IPS DF 4.7 (cell line): ENCODE results near the gene OBSCN.

Experiments
- DNase-seq: peaks from one replicate; pipeline ENCODE4 v3.0.0-alpha.2; 2013; ENCODE audit warnings: low spot score; ENCODE audit errors: extremely low read depth

The OBSCN gene

GRCh38 chr1:228317891-228318810, 110.3 kb downstream of the OBSCN start:
- no peak for DNase-seq

- no peak for DNase-seq
These were observed 111.0 kb downstream of the OBSCN start for GRCh38 chr1:228318823-228319241.

GRCh38 chr1:228319352-228320088, 111.7 kb downstream of the OBSCN start:
- DNase-seq, result no peak

- DNase-seq, result no peak
These were observed 112.5 kb downstream of the OBSCN start for GRCh38 chr1:228320394-228320793.

GRCh38 chr1:228321435-228321834, 113.6 kb downstream of the OBSCN start:
- no peak for DNase-seq

GRCh38 chr1:228321895-228322294, 114.1 kb downstream of the OBSCN start:
- DNase-seq, result no peak

GRCh38 chr1:228323401-228323800, 115.6 kb downstream of the OBSCN start:
- DNase-seq, result no peak

GRCh38 chr1:228325267-228325666, 117.4 kb downstream of the OBSCN start:
- no peak for DNase-seq

GRCh38 chr1:228329887-228330286, 122.0 kb downstream of the OBSCN start:
- no peak for DNase-seq

GRCh38 chr1:228332797-228333738, 125.2 kb downstream of the OBSCN start:
- DNase-seq, result no peak

GRCh38 chr1:228333739-228334115, 125.9 kb downstream of the OBSCN start:
- DNase-seq, result no peak

- DNase-seq, result no peak
These were observed 126.5 kb downstream of the OBSCN start for GRCh38 chr1:228334226-228334935.

GRCh38 chr1:228334954-228335353, 127.1 kb downstream of the OBSCN start:
- no peak for DNase-seq

GRCh38 chr1:228335406-228336307, 127.8 kb downstream of the OBSCN start:
- DNase-seq, result no peak

GRCh38 chr1:228336308-228337030, 128.6 kb downstream of the OBSCN start:
- no peak for DNase-seq

GRCh38 chr1:228337031-228337564, 129.3 kb downstream of the OBSCN start:
- no peak for DNase-seq

- DNase-seq, result no peak
These were observed 130.1 kb downstream of the OBSCN start for GRCh38 chr1:228337711-228338520.

- DNase-seq, result no peak
These were observed 130.7 kb downstream of the OBSCN start for GRCh38 chr1:228338521-228339051.
